Prostate gland (tissue), 2 donors: ENCODE measurements around the gene NDUFA8. TPM values are rescaled to one million over a fixed set of nuclear protein-coding genes. Genes with fewer than 3 reads are reported as not detected.

Source experiments
- DNase-seq: peaks from one replicate; pipeline ENCODE4 v3.0.0-alpha.2; 2019; ENCODE audit warnings: low spot score
- H3K27ac ChIP-seq, 2 donors: fragments of 200-600 bp; sonication (generic); 2 replicates each; pipeline ENCODE4 v1.5.1; 2017 to 2019
- H3K27me3 ChIP-seq: fragments of 200-600 bp; sonication (generic); replicated peaks from 2 replicates; pipeline ENCODE4 v1.5.1; 2019; ENCODE audit not compliant: insufficient read depth
- H3K36me3 ChIP-seq, 2 donors: fragments of 200-600 bp; sonication (generic); 1 replicate in 1 of 2; 2 replicates in 1 of 2; pipeline versions ENCODE4 v1.5.1 to v1.8.1; 2017 to 2019
- H3K4me1 ChIP-seq: fragments of 200-600 bp; sonication (generic); replicated peaks from 2 replicates; pipeline ENCODE4 v1.5.1; 2019
- H3K4me3 ChIP-seq, 2 donors: fragments of 200-600 bp; sonication (generic); 2 replicates each; pipeline ENCODE4 v1.5.1; 2017 to 2019
- H3K9me3 ChIP-seq: fragments of 200-600 bp; sonication (generic); 2 replicates; pipeline ENCODE4 v1.5.1; 2017
- CTCF ChIP-seq, 4 experiments: fragments of 200-600 bp in 2 of 4; fragments of 450-650 bp in 2 of 4; sonication (generic) in 2 of 4; IDR thresholded peaks; 1 replicate in 3 of 4; 2 replicates in 1 of 4; pipeline ENCODE4 v1.5.1; 2016 to 2019; ENCODE audit warnings: antibody characterized with exemption in 4 of 4, mild to moderate bottlenecking in 2 of 4, moderate library complexity in 2 of 4
- POLR2A ChIP-seq: fragments of 450-650 bp; IDR thresholded peaks from one replicate; pipeline ENCODE4 v1.6.1; 2016; ENCODE audit warnings: antibody characterized with exemption, mild to moderate bottlenecking
- POLR2AphosphoS5 ChIP-seq: sonication (generic); formaldehyde crosslinking; IDR thresholded peaks from one replicate; pipeline ENCODE4 v1.6.1; 2017; ENCODE audit warnings: antibody characterized with exemption
- WGBS: methylation state at CpG from one replicate; pipeline ENCODE4 v1.1.5; 2018; 5-methylcytosine and 5-hydroxymethylcytosine counted together
- intact Hi-C: fragments of 100-400 bp; cut with DNase I; formaldehyde crosslinking; loops from one replicate; pipeline ENCODE4 v1.14.2; 2022
- total RNA-seq, 2 donors: library from RNA; depleted of rRNA; stranded (reverse); fragments of >200 nt; gene quantifications; one replicate each; pipeline ENCODE4 v1.1.0, GENCODE V29; 2016

NDUFA8 gene
- total RNA-seq, 2 donors from 2014 or later, result 60.7 to 69.6 TPM

GRCh38 chr9:122113574-122113973 is 46.0 kb downstream of the NDUFA8 start:
- H3K36me3 ChIP-seq, result no peaks in the 10 kb centered on the region
- H3K4me3 ChIP-seq, result no peak overlapping the region
- no peak for TF ChIP-seq POLR2A
- no peak for TF ChIP-seq POLR2AphosphoS5
- H3K4me1 ChIP-seq, result no peaks in the 10 kb centered on the region
- intact Hi-C loops, result no loop called here
- no peak for DNase-seq
- H3K27ac ChIP-seq, result no peak overlapping the region
- no peaks in the 10 kb centered on the region for H3K27me3 ChIP-seq
- H3K9me3 ChIP-seq, result no peaks in the 10 kb centered on the region
- WGBS, result 45% methylated on average over 5 of the region's 5 CpGs

GRCh38 chr9:122112238-122112637 is 47.3 kb downstream of the NDUFA8 start:
- no peaks in the 10 kb centered on the region for H3K36me3 ChIP-seq

DNA sequence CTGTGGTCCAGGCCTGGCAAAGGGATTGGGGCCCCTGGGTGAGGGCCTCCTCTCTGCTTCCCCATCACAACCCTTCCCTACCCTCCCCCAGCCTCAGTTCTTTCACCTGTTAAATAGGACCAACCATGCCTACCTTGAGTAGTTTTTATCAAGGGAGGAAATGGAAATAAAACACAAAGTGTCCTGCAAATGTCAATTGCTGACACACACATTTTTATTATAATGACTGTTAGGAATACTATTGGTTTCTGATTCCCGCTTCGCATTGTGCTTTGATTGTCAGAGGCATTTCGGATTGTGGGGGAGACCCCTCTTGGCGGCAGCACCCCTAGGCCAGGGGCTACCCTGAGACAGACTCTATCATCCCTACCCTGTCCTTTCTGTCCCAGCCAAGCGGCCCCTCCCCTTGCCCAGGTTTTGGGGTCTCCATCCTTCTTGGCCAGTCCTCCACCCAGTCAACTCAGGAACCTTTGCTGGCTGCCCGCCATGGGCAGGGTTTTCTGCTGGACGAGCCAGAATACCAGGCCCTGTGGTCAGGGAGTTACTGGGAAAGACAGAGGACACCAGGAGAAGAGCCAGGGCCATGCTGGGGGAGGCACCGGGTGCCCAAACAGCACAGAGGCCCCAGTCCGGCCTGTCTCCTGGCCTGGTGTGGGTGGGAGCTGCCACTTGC is 48.0 kb downstream of the NDUFA8 start:
- intact Hi-C loops, result no loop called here
- 87% methylated on average over 7 of the region's 9 CpGs for WGBS

More at GRCh38 chr9:122112238-122112637, 47.3 kb downstream of the NDUFA8 start:
- H3K9me3 ChIP-seq, result no peaks in the 10 kb centered on the region
- TF ChIP-seq POLR2AphosphoS5 (no peak), POLR2A (no peak), CTCF (IDR thresholded peaks at IDR 0.05) (no peak)
- WGBS, result 58% methylated on average over 6 of the region's 6 CpGs
- no peak for DNase-seq
- intact Hi-C loops, result no loop called here
- no peak overlapping the region for H3K27ac ChIP-seq
- H3K27me3 ChIP-seq, result no peaks in the 10 kb centered on the region
- no peak overlapping the region for H3K4me3 ChIP-seq
- no peaks in the 10 kb centered on the region for H3K4me1 ChIP-seq

DNA sequence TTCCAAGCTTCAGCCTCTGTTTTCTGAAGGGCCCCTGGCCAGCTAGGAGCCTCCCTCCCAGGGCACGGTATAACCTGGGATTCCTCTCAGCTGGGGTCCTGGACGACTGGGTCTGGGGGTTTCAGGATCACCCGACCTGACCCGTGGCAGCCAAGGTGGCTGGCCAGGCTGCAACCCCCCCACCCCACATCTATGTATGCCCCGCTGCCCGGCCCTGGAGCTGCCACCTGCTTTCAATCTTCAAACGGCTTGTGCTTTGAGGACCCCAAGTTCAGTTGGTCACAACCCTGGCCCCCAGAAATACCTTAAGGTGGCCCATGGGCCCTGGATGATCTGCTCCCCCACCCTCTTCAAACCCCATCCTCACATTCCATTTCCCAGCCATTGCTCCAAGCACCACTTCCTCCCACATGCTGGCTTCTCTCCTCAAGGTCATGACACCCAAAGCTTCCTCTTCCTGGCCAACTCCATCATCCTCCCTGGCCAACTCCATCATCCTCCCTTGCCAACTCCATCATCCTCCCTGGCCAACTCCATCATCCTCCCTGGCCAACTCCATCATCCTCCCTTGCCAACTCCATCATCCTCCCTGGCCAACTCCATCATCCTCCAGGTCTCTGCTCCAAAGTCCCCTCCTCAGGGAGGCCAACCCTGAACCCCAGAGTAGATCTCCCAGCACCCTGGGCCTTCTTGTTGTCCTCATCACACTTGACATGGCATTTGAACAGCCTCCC is 49.3 kb downstream of the NDUFA8 start:
- Histone ChIP-seq H3K27ac (no peak overlapping the region), H3K36me3 (no peaks in the 10 kb centered on the region), H3K4me1 (no peaks in the 10 kb centered on the region), H3K27me3 (no peaks in the 10 kb centered on the region), H3K9me3 (no peaks in the 10 kb centered on the region), H3K4me3 (no peak overlapping the region)
- TF ChIP-seq CTCF (IDR thresholded peaks at IDR 0.05) (no peak), POLR2AphosphoS5 (no peak), POLR2A (no peak)
- 94% methylated on average over 7 of the region's 7 CpGs for WGBS
- DNase-seq, result no peak
- intact Hi-C loops, result no loop called here

More for the DNA sequence above, 48.0 kb downstream of the NDUFA8 start:
- TF ChIP-seq POLR2AphosphoS5 (no peak), CTCF (IDR thresholded peaks at IDR 0.05) (no peak), POLR2A (no peak)
- H3K36me3 ChIP-seq, result no peaks in the 10 kb centered on the region
- H3K27me3 ChIP-seq, result no peaks in the 10 kb centered on the region
- H3K4me1 ChIP-seq, result no peaks in the 10 kb centered on the region
- no peaks in the 10 kb centered on the region for H3K9me3 ChIP-seq
- no peak for DNase-seq
- no peak overlapping the region for H3K27ac ChIP-seq
- H3K4me3 ChIP-seq, result no peak overlapping the region

- Histone ChIP-seq H3K9me3 (no peaks in the 10 kb centered on the region), H3K27me3 (no peaks in the 10 kb centered on the region), H3K36me3 (no peaks in the 10 kb centered on the region), H3K27ac (no peak overlapping the region), H3K4me1 (no peaks in the 10 kb centered on the region), H3K4me3 (no peak overlapping the region)
- intact Hi-C loops, result no loop called here
- no peak for DNase-seq
- TF ChIP-seq CTCF (IDR thresholded peaks at IDR 0.05) (no peak), POLR2A (no peak)
- 93% methylated on average over 3 of the region's 3 CpGs for whole genome bisulfite sequencing
These were observed 50.4 kb downstream of the NDUFA8 start for GRCh38 chr9:122109035-122109813.
